Right lung (tissue), 5 donors: ENCODE results near the gene SSTR5. TPM values are rescaled to one million over a fixed set of nuclear protein-coding genes. Genes with fewer than 3 reads are reported as not detected.

Experiments used
- DNase-seq, 2 donors: peaks; one replicate each; pipeline ENCODE4 v3.0.0-alpha.2; 2013
- polyA plus RNA-seq, 5 donors: library from polyadenylated mRNA; unstranded; fragments of 120-200 nt; gene quantifications; one replicate each; pipeline versions ENCODE4 v1.2.1 to v1.2.3, GENCODE V29; 2013; ENCODE audit warnings: inconsistent platforms in 1 of 5, low replicate concordance in 1 of 5; ENCODE audit not compliant: insufficient read length in 5 of 5, insufficient read depth in 1 of 5

The SSTR5 gene
- polyA plus RNA-seq, 5 donors: 0.08 TPM; not detected in 4

DNA sequence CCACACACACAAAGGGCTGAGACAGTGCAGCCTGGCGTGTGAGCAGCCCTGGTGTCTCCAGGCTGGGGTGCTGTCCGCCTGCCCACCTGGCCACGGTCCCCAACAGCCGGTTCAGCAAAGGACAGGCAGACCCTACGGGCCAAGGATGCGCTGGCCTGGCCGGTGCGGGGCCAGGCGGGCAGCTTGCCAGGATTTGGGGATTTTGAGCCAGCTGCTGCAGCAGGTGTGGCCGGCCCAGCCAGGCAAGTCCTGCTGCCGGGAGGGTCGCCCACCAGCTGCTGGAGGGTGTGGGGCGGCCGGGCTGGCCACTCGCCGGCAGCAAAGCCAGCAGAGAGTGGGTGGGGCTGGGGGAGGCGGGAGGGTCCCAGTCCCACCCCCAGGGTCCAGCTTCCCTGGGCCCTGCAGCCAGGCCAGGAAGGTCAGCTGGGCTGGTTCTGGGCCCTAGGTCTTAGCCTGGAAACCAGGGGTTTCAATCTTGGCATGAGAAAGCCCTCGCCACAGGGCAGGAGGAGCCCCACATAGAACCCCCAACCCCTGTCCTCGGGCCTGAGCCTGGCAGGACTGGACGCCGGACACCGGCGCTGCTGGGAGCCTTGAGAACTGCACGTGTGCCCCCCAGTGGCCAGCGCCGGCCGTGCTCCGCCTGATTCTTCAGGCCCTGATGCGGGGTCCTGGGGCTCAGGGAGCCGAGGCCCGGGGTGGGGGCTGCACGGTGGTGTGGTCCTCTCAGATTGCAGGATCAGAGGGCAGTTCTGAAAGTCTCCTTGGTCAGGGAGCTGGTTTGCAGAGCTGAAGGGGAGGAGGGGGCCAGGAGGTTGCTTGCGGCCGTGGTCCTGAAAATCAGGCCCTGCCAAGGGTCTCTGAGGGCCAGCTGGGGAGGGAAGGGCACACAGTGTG lies 17.6 kb upstream of the SSTR5 start:
- DNase-seq: no peak

DNA sequence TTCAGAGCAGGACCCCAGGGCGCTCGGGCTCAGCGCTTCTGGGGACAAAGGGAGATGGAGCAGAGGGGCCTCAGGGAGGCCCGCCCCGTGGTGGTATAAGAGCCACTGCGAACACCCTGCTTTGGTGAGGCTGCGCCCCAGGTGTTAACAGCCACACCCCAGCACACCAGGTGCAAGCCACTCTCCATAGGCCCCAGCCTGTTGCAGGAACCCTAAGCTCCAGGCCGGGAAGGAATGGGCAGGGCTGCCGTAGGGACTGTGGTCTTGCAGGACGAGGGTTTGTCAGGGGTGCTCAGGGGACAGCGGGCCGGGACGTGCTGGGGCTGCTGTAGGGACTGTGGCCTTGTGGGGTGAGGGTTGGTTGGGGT lies 17.0 kb upstream of the SSTR5 start:
- DNase-seq: no peak

DNA sequence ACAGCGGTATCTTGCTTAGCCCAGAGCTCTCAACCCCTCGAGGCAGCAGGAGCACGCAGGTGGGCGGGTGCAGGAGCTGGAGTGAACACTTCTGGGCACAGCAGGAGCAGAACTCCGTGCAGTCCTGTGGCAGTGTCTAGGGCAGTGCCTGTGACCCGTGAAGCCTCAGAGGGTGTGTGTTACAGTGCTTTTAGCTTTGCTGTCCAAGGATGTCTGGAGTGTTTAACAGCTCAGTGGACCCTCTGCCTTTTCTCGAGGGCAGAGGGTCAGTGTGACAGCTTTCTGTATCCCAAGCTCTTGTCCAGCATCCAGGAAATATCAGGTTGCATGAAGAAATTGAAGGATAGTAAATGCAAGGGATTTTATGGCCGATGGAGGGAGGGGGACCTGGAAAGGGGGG lies 16.4 kb upstream of the SSTR5 start:
- DNase-seq: no peak

DNA sequence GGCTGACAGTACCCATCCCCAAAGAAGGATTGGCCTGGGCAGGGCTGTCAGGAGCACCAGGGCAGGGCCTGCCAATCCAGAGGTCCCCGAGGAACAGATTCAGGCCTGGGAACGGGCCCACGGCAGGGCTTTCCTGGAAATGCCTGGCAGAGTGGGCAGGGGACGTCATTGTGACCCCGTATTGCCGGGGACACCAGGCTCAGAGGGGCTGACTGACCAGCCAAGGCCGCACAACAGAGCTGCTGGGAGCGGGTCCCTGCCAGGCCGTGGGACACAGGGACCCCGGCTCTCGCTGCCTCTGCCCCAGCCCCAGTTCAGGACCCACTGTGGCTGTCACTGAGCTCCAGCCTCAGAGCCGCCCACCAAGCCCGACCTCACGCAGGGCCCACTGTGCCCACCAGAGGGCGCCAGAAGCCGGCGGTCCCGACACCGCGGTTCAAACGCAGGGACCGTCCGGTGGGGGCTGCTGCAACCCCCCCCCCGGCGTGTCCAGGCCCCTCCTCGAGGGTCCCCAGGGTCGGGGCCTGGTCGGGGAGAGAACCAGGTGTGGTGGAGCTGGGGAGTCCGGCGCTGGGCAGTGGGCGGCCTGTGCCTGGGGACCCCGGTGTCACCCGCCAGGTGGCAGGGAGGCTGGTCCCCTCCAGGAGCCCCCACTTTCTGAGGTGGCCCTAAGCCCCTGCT lies 15.2 kb upstream of the SSTR5 start:
- DNase-seq: no peak

DNA sequence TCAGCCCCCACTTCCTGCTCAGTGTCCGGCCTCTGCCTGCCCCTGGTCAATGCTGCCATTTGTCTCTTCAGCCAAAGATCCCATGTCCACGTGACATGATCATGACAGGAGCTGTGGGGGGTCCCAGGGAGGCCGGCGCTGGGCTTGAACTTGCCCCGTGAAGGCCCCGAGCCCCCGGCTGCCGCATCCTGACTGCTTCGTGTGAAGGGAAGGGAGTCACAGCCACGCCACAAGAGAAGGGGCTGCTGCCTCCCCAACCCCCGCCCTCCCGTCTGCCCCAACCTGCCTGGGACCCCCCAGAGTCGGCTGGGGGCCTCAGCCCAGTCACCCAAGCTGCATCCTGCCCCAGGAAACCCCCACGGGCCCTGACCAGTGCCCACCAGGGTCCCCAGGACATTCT lies 14.3 kb upstream of the SSTR5 start:
- no peak for DNase-seq

DNA sequence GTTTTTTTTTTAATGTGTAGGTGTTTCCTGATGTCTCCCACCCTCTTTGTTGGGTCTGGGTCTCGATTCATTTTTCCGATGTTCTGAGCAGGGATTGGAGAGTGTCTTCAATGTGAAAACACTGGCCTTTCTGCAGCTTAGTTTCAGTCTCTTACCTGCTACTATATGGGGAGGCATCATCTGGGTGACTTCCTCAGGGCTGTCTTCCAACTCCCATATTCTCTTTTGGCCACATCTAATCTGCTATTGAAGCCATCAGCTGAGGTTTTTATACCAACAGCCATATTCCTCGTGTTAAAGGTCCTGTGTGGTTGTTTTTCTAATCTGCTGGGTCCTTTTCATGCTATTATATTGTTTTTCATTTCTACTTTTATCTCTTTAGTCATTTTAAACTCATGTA lies 13.2 kb upstream of the SSTR5 start:
- DNase-seq: no peak

DNA sequence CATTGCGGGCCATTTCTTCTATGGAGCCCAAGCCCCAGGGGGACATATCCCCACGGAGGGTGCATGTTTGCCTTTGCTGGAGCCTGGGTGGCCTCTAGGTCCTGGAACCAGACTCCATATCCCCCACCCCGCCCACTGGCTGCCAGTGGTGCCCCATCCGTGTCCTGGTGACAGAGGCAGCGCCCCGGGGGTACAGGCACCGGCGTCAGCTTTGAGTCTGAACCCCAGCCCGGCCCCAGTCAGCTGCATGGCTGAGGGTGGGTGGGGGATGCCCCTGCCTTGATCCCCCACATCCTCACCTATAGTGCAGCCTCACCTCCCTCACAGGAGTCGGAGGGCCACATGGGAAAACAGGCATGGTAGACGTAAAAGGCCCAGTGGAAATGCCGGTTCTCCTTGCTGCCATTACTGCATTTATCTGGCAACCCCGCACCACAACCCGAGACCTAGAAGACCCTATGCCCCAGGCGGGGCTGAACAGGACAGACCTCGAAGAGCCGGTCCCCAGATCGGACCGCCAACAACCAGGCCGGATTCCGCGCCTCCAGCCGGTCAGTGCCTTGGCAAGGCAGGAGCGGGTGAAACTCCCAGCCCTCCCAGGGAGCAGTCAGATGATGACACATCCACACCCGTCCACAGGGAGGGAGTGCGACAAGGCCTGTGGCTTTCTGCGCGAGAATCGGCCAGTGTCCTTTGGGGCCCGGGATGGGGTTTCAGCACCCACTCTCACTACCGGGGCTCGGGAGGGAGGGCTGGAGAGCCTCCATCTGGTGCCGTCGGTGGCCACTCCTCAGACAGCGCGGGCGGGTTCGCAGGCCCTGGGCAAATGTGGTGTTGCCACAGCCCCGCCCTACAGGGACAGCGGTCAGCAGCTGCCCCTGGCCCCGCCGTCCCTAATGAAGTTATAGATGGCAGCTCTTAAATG lies 11.9 kb upstream of the SSTR5 start:
- DNase-seq: no peak

DNA sequence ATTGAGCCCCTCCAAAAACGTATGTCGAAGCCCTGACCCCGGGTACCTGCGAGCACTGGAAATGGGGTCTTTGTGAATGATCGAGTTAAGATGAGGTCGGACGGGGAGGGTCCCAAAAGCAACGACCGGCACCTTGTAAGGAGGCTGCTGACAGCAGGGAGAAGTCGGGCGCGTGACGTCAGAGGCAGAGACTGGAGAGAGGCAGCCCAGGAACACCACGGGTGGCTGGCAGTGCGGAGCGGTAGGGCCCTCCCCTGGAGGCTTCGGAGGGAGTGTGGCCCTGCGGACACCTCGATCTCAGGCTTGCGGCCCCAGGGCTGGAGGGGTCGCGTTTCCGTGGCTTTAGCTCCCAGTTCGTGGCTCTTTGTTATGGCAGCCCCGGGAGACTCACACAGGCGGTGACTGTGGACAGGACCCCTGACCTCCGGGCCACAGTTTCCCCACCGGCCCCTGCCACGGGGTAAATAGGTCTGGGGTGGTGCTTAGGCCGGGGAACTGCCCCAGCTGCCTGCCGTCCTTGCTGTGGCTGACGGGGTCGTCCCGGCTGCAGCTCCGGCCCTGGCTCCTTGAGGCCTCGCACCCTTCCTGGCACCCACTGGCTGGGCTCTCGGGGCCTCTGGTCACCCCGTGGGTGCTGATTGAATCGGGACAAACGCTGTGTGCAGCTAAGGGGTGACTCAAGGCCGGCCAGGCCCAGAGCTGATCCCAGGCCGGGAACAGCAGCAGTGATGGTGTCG lies 10.6 kb upstream of the SSTR5 start:
- DNase-seq: no peak

DNA sequence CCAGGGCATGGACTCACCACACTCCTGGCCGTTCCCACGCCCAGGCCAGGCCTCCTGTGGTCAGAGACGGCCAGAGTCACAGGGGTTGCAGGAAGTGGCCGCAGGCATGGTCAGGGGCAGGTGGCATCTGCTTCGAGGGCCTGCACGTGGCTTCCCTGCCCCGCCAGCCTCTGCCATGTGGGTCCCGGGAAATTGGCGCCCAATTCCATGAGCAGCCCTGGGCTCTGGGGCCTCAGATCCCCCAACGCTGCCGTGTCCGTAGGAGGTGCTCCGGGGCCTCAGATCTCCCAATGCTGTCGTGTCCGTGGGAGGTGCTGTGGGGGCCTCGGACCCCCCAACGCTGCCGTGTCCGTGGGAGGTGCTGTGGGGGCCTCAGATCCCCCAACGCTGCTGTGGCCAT lies 9.7 kb upstream of the SSTR5 start:
- DNase-seq: no peak

DNA sequence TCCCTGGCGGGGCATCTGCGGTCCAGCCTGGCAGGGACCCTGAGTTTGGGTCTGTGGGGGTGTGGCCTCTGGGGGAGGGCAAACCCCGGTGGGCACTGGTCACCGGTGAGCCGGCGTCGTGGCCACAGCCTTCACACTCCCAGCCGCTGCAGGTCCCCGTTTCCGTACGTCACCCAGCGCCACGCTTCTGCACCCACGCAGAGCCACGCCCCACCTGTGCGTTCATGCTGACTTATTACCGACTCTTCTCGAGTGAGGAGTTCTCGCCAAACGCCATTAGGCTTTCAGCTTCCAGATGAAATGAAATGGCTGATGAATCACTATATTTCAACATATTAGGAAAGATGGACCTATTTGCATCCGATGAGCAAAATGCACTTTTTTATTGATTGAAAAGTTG lies 8.8 kb upstream of the SSTR5 start:
- no peak for DNase-seq

DNA sequence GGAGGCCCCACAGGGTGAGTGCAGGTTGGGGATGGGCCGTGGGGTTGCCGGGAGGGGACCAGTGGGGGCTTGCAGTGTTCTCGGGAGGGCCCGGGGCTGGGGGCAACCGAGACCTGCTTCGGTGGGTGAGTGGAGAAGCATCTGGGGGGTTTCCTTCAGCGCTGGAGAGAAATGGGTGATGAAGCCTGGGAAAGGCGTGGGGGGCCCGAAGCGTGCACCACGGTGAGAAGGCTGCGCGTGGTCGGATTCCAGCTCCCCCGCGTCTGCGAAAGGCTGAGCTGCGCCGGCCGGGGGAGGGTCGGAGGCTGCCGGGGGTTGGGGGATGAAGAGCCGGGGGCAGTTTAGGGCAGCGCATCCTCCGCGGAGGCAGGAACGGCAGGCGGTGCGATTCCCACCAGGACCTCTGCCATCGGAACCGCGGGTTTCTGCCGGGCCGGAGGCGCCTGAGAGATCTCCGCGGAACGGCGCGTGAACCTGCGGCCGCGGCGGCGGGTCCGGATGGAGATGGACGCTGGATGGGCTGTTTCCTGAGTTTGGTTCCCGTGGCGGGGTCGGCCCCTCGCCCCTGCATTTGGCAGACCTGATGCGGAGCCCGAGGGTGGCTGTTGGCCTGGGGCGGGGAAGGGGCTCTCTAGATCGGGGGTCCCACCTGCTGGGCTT lies 6.9 kb upstream of the SSTR5 start:
- DNase-seq: no peak

DNA sequence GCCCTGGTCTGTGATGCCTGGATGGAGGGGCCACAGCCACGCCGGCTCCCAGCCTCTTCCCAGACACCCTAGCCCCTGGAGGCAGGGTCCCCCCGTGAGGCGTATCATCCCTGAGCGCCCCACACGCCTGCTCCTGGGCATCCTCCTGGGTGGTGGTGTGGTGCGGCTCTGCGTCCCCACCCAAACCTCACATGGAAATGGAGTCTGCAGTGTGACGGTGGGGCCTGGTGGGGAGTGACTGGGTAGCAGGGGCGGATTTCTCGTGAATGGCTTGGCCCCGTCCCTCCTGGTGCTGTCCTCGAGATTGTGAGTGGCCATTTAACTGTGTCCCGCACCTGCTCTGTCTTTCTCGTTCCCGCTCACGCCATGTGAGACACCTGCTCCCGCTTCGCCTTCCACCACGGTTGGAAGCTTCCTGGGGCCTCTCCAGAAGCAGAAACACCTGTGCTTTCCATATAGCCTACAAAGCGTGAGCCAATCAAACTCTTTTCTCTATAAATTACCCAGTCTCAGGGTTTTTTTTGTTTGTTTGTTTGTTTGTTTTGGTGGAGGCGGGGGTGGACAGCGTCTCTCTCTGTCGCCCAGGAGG lies 5.9 kb upstream of the SSTR5 start:
- no peak for DNase-seq

DNA sequence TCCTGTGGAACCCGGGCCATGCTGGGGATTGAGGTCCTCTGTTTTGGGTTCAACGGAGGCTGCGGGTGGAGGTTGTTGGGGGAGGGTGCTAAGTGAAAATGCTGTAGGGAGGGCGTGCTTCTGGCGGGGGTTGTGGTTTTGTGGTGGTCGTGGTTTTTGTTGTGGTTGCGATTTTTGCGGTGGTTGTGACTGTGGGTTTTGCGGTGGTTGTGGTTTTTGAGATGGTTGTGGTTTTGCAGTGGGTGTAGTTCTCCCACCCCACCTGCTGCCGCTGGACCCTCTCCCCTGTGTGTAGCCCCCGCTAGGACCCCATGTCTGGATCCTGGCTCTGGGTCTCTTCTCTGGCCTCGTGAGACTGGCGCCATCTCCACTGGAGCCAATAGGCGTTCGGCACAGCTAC lies 4.9 kb upstream of the SSTR5 start:
- DNase-seq: no peak

DNA sequence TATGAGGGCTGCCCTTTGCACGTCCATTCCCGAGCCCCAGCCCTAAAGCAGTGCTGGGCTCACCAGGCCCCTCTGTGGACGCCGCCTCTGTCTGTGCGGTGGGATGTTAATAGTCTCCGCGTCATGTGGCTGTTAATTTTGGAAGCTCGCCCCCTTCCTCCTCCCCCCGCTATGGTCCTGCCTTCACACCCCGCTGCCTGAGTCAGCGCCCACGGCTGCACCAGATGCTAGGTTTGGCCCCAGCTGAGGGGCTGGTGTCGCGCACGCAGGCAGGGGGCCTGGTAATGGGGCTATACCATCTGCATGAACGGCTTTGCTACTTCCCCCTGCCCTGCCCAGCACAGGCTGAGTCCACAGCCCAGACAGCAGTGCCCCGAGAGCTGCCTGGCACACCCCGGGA lies 4.1 kb upstream of the SSTR5 start:
- no peak for DNase-seq

DNA sequence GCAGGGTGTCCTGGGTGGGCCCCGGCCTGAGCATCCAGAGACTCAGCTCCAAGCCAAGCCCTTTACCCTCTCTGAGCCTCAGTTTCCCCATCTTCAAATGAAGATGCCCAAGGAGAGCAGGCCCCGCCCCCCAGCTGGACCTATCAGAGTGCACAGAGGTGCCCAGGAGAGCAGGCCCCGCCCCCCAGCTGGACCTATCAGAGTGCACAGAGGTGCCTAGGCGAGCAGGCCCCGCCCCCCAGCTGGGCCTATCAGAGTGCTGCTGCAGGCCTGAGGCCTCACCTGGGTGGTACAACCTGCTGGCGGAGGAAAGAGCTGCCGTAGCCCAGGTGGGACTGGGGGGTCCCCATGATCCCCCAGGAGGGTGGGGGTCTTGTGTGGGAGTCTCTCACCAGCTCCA lies 3.4 kb upstream of the SSTR5 start:
- no peak for DNase-seq

DNA sequence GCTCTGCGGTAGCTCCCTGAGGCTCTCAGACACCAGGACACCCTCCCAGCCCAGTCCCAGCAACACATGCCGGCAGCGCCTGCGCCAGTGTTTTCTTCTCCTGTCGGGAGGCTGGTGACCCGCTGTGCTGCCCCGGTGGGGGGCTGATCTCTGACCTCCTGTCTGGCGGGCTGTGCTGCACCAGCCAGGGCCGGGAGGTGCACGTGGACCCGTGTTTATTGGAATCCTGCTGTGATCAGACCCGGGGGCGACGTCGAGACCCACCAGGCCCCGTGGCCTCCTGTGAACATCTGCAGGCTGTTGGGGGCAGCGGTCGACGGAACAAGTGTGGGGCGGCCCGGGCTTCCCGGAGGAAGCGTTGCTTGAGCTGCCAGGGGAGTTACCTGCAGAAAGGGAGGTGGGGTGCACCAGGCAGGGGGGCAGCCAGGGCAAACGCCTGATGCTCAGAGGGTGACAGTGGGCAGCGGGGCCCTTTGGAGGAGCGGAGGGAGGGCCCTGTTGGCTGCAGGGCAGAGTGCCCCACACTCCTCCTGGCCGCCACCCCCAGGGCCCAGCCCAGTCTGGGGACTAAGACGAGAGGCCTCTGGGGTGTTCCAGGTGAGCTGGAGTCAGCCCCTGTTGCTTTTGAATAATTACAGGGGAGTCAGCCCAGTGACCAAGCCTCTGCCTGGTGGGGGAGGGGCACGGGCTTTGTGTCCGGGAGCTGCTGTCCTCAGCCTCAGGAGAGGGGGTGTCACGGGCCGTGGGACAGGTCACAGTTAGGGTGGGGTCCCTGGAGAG lies 2.3 kb upstream of the SSTR5 start:
- no peak for DNase-seq

DNA sequence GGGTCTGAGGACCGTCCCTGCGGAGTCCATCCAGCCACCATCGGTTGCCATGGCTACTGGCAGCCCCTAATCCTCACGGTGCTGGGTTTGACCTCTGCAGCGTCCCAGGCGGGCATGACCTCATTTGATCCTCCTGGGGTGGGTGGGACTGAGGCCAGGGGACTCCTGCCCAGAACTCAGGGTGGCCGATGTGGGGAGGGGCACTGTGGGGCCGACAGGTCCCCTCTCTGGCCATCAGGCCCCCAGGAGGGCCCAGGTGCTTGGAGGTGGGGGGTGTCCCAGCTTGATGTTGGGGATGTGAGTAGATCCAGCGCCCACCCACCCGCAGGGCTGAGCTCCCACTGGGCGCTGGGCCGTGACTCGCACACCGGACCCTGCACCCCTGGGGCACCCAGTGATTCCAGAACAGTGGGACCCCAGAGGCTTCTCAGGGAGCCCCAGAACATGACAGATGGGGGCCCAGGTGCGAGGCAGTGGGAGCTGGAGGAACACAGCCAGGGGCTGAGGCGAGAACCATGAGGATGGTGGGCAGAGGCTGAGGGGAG lies 1.6 kb upstream of the SSTR5 start:
- DNase-seq: no peak

DNA sequence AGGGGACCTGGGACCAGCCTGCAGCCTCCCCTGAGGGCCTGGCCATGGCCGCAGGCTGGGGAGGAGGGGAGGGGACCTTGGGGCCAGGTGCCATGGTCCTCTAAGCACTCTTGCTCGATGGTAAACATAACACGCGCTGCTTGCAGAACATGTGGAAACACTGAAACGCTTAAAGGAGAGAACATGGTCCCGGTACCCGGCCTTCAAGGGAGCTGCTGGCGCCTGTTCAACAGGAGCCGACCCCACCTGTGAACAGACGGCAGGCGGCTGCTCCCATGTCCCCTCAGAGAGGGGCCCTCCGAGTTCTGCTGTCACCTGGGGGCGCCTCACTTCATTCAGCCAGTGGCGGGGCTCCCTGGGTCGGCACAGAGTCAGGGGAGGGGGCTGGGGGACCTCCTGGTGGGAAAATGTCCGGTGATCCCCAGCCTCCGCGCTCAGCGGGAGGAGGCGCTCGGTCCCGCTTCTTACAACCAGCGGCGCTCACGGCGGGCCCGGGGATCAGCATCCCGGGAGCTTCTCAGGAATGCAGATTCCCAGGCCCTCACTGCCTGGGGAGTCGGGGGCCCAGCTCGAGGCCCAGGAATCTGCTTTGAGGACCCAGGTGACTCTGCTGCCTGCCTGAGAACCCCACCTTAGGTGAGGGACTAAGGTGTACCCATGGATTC lies 854 bp upstream of the SSTR5 start:
- DNase-seq: no peak

DNA sequence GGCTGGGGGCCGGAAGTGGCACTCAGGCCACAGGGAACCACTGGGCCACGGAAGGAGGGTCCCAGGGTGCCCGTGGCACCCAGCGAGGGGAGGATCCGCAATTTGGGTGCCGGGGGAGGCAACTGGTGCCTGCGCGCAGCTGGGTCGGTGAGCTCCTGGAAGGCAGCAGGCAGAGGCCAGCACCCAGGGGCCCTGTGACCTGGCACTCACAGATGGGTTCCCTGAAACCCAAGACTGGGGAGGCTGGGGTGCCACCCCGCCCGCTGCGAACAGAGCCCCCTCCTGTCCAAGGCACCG lies 663 bp downstream of the SSTR5 start:
- no peak for DNase-seq
